GM18870 (cell line): ENCODE measurements around the gene KCNK6.

Source experiments
- ATAC-seq: cut with Tn5 transposase; IDR thresholded peaks from one replicate; pipeline ENCODE4 v1.9.1; 2021; ENCODE audit warnings: moderate library complexity; ENCODE audit not compliant: unreplicated experiment

Gene KCNK6

DNA sequence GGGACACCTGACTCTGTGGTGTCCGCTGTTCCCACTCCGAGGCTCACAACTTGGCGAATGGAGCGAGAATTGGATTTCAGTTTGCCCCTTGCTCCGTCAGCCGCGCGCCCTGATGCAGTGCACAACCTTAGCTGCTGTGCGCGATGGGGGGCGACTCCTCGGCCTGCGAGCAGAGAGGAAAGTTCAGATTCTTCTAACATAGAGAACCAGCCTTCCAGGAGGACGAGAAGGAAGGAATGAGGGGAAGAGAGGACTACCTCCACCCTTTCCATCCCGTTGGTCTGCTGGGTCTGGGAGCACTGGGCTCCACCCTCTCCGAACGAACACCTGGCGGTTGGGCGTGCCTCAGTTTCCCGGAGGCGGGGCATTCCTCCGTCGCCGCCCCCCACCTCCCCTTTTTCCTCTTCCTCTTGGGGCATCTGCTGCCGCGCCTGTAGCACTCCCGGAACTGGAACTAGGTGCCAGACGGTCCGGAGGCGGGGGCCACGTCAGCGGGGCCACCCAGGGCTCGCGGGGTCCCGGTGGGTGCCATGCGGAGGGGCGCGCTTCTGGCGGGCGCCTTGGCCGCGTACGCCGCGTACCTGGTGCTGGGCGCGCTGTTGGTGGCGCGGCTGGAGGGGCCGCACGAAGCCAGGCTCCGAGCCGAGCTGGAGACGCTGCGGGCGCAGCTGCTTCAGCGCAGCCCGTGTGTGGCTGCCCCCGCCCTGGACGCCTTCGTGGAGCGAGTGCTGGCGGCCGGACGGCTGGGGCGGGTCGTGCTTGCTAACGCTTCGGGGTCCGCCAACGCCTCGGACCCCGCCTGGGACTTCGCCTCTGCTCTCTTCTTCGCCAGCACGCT is at the start of gene KCNK6:
KCNK6 (plus strand) TSS at position 425 of the 838 bp plus-strand sequence; CDS start at position 531, 106 bp downstream.
- no peak for ATAC-seq

DNA sequence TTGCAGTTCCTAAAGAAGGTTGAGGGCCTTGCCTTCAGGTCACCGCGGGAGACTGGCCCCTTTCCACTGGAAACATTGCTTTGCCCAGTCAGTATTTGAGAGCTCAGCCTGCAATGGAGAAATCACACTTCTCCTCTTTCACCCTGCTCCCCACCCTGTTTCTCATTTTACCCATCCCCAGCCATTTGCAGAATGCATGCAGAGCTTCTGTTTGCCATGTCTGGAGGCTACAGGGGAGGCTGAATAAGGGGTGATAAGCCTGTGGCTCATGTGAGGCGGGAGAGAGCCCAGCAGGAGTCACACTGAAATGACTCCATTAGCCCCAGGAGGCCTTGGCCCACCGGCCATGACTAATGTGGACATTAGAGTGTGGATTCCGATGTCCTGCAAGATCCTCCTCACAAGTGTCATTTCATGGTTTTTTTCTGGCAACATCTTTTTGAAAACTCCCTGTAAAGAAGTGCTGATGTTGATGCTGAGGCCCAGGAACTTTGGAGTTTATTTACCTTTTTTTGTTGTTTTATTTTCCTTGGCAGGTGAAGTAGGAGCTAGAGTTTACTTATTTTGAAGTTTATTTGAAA is 49.0 kb upstream of the KCNK6 start:
- no peak for ATAC-seq

DNA sequence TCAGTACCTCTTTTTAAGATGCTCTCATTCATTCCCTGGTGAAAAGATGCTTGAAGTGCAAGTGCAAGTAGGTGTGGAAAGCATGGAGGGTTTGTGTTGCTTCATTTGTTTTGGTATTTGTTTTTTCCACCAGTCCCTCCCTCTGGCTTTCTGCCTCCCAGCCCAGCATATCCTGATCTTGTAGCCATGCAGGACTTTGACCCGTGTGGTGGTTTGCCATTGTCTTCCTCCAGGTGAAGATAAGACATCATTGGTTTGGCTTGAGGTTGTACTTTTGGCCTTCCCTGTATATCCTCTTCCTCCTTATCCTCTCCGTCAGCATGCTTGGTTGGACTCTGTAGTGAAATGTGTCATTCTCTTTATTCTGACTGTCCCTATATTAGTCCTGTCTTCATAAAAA is 46.1 kb upstream of the KCNK6 start:
- ATAC-seq: no peak

DNA sequence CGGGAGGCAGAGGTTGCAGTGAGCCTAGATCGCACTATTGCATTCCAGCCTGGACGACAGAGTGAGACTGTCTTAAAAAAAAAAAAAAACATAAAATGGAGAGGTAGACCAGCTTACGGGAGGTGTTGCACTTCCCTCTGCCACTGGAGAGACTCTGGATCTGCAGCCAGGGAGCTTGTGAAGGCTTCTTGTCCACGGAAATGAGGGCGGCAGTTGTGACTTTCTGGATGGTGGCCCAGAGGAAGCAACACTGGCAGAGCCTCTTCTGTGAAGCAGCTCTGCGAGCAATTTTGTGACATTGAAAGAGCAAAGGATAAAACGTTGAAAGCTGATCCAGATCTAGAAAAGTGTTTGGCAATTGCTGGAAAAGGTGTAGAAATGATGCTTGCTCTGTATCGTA is 44.9 kb upstream of the KCNK6 start:
- no peak for ATAC-seq

DNA sequence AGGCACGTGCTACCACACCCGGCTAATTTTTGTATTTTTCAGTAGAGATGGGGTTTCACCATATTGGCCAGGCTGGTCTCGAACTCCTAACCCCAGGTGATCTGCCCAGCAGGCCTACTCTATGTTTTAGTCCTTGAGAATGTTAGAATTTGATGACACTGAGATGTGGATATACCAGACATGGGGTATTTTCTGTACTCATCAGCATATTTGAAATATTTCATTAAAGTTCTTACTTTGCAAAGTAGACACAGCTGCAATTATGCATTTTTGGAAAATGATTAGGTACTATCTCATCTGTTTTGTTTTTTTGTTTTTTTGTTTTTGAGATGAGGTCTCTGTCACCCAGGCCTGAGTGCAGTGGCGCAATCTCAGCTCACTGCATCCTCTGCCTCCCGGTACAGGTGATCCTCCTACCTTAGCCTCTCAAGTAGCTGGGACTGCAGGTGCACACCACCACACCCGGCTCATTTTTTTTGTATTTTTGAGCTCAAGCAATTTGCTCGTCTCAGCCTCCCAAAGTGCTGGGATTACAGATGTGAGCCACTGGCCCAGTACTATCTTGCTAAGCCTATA is 42.6 kb upstream of the KCNK6 start:
- ATAC-seq: no peak

DNA sequence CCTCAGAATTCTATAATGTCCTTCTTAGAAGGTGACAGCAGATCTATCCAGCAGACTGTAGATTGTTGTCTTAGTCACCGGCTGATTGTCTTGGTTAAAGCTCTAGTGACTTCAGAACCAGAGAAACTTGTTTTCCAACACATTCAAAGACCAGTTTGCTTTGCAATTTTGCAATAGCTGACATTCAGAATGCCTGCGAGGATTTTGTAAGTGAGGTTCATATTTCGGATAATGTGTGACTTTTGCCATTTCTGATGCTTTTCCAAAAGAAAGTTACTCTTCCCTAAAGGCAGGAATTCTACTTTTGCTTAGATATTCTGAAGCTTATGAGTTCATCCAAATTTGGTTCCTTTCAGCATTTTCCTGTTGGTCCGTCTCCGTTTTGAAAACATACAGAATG is 42.1 kb upstream of the KCNK6 start:
- ATAC-seq: no peak

GRCh38 chr19:38277969-38278680 is 41.5 kb upstream of the KCNK6 start:
- ATAC-seq: no peak

- no peak for ATAC-seq
Measured at GRCh38 chr19:38278751-38279150, 40.9 kb upstream of the KCNK6 start.

GRCh38 chr19:38280030-38280921 is 39.4 kb upstream of the KCNK6 start:
- no peak for ATAC-seq

- no peak for ATAC-seq
Measured at GRCh38 chr19:38281811-38282566, 37.7 kb upstream of the KCNK6 start.

DNA sequence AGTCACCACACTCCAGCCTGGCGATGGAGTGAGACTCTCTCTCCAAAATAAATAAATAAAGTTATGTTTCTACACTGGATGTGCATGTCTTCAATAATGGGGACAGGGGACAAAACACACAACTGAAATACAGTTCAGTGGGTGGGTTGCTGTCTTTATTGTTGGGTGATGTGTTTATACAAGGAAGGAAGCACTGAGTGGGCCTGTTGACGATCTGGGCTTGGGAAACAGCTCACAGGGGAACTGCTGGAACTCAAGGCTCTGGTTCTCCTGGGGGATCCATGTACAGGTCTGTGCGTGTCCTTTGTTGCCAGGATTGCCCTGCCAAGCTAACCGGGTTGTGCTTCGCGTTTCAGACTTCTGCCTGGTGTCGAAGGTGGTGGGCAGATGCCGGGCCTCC is 36.4 kb upstream of the KCNK6 start:
- no peak for ATAC-seq

DNA sequence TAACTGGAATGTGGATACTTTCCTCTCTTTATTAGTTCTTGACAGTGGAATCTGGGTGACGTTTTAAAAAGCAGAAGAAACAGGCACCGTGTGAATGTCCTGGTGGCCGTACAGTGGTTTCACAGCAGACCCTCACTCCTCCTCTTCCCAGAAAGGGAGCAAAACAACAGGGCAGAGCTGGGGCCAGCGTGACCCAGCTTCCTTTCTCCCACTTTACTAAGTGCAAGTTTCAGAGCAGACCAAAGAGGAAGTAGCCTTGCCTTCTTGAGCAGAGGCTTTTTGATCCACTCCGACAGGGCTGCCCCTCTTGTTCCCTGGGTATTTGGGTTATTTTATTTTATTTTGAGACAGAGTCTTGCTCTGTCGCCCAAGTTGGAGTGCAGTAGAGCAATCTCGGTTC is 35.2 kb upstream of the KCNK6 start:
- ATAC-seq: no peak

GRCh38 chr19:38285567-38285966 is 34.1 kb upstream of the KCNK6 start:
- ATAC-seq: no peak

DNA sequence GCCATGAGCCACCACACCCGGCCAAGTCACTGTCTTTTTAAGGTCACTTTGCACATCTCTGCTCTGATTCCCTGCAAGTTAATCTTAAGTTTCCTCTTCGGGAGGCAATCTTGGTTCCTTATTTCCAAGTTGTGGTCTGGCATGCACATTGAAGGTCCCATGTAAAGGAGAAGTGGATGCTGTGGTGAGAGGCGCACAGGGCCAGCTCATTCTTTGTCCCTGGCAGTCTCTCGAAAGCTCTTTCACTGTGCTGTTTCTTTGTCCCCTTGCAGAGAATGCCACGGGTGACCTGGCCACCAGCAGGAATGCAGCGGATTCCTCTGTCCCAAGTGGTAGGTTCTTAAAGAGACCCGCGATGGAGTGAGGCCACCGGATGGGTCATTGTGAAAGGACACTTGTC is 32.0 kb upstream of the KCNK6 start:
- ATAC-seq: no peak

DNA sequence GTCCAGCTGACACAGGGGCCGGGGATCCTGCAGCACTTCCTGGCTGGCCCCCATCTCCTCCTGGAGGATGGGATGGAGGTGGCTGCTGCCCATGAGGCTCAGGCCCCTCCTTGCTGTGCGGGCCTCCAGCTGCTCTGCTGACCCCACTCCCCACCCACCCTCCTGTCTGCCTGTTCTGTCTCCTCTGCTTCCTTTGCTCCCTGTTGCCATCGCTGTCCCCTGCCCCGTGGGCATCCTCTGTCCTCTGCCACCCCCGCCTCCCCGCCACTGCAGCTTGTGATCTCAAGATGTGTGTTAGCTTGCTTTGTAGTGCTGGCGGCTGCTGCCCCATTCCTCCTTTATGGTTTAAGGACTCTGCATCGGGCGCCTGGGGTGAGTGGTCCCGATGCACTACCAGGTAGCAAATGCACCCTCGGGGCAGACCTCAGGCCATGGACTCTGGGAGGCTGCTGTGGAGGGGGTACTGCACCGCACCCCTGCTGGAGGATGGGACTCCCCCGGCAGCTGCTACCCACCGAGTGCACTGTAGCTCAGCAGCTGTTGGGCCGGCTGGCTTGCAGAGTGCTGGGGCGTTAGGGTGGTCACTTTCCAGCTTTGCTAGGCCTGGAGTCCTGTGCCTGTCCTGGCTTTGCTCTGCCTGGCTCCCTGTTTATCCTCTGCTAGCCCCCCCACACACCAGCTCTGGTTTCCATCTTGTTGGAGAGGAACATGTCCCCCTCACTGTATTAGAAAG is 31.4 kb upstream of the KCNK6 start:
- ATAC-seq: no peak

DNA sequence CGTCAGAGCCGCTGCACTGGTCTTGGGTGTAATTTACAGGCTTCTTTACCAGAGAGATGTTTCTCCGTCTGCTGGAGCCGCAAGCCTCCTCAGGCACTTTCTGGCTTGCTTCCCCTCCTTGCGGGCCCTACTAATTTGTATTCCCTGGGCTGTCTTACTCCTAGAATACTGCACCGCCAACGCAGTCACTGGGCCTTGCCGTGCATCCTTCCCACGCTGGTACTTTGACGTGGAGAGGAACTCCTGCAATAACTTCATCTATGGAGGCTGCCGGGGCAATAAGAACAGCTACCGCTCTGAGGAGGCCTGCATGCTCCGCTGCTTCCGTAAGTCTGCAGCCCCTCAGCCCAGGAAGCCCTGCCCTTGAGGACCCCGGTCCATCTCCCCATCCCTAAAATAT is 29.7 kb upstream of the KCNK6 start:
- no peak for ATAC-seq

GRCh38 chr19:38290631-38291147 is 29.0 kb upstream of the KCNK6 start:
- no peak for ATAC-seq

GRCh38 chr19:38291855-38292254 is 27.8 kb upstream of the KCNK6 start:
- ATAC-seq: no peak

- no peak for ATAC-seq
Measured at GRCh38 chr19:38293281-38293680, 26.4 kb upstream of the KCNK6 start.
